Endothelial cell of umbilical vein (primary cell): ENCODE measurements around the gene RNU6-9. TPM values are rescaled to one million over a fixed set of nuclear protein-coding genes. Genes with fewer than 3 reads are reported as not detected.

Source experiments
- BruUV-seq: library from RNA; stranded (reverse); fragments of 400-500 nt; replicated peaks from 2 replicates; lab custom pipeline; 2021; lab: Mats Ljungman, UMichigan
- CTCF ChIA-PET: fragments of 300-600, 350-600 bp; sonication (Branson Sonifier 250); formaldehyde crosslinking; loops from one replicate; lab custom pipeline; 2021; ENCODE audit warnings: antibody characterized with exemption, inconsistent platforms; lab: Charles Lee
- POLR2A ChIA-PET: fragments of 300-600, 350-600 bp; sonication (Branson Sonifier 250); formaldehyde crosslinking; loops from one replicate; lab custom pipeline; 2021; ENCODE audit warnings: antibody characterized with exemption, inconsistent platforms; lab: Charles Lee
- DNase-seq: peaks from one replicate; pipeline ENCODE4 v3.0.0-alpha.2; 2011; ENCODE audit warnings: low read depth, low spot score
- FAIRE-seq: peaks from 2 replicates; lab custom pipeline; 2011; peaks lifted over from hg19 to GRCh38; lab: Jason Lieb, UNC
- H2AFZ ChIP-seq: 2 replicates; pipeline ENCODE4 v1.6.0; 2012; ENCODE audit warnings: low read depth, low read length, control low read depth, inconsistent platforms
- H3K27ac ChIP-seq: 2 replicates; pipeline ENCODE4 v1.5.1; 2011; ENCODE audit warnings: low read depth, mild to moderate bottlenecking, control low read depth, low read length, moderate library complexity; ENCODE audit not compliant: insufficient read depth
- H3K27me3 ChIP-seq, 2 experiments: 2 replicates each; pipeline versions ENCODE4 v1.6.0 to v1.6.1; 2011; ENCODE audit warnings: low read length in 2 of 2, mixed read lengths in 1 of 2; ENCODE audit not compliant: control insufficient read depth in 2 of 2, insufficient read depth in 2 of 2
- H3K36me3 ChIP-seq, 2 experiments: 2 replicates in 1 of 2; 3 replicates in 1 of 2; pipeline ENCODE4 v1.5.1; 2011; ENCODE audit warnings: low read length in 2 of 2, mild to moderate bottlenecking in 1 of 2, moderate library complexity in 1 of 2; ENCODE audit not compliant: control insufficient read depth in 2 of 2, insufficient read depth in 2 of 2; ENCODE audit errors: extremely low read depth in 1 of 2
- H3K4me1 ChIP-seq: 3 replicates; pipeline ENCODE4 v1.5.1; 2011; ENCODE audit warnings: mild to moderate bottlenecking, low read length; ENCODE audit not compliant: control insufficient read depth, insufficient read depth; ENCODE audit errors: extremely low read depth
- H3K4me2 ChIP-seq: 2 replicates; pipeline ENCODE4 v1.6.1; 2011; ENCODE audit warnings: low read length, control low read depth, mixed read lengths; ENCODE audit not compliant: insufficient read depth
- H3K4me3 ChIP-seq, 3 experiments: fragments of 200-600 bp in 1 of 3; sonication (generic), shearing (Covaris generic) in 1 of 3; replicated peaks in 1 of 3; 2 replicates each; pipeline ENCODE4 v1.5.1; 2011 to 2016; ENCODE audit warnings: control low read depth in 3 of 3, low read length in 3 of 3, mild to moderate bottlenecking in 2 of 3, inconsistent platforms in 1 of 3, low read depth in 1 of 3, moderate library complexity in 1 of 3; ENCODE audit not compliant: insufficient read depth in 1 of 3
- H3K79me2 ChIP-seq: 2 replicates; pipeline ENCODE4 v1.6.0; 2012; ENCODE audit warnings: low read length, inconsistent platforms; ENCODE audit not compliant: control insufficient read depth, insufficient read depth
- H3K9ac ChIP-seq: replicated peaks from 2 replicates; pipeline ENCODE3; 2011; ENCODE audit warnings: low read length, control low read depth; ENCODE audit not compliant: insufficient read depth; ENCODE audit errors: extremely low read depth
- H3K9me1 ChIP-seq: replicated peaks from 3 replicates; pipeline ENCODE4 v1.6.0; 2011; ENCODE audit warnings: mild to moderate bottlenecking, low read length; ENCODE audit not compliant: control insufficient read depth, insufficient read depth; ENCODE audit errors: extremely low read depth
- H3K9me3 ChIP-seq: replicated peaks from 2 replicates; pipeline ENCODE4 v1.5.1; 2012; ENCODE audit warnings: low read length, inconsistent platforms; ENCODE audit not compliant: control insufficient read depth, insufficient read depth
- H4K20me1 ChIP-seq: replicated peaks from 2 replicates; pipeline ENCODE3; 2011; ENCODE audit warnings: mild to moderate bottlenecking, low read length; ENCODE audit not compliant: control insufficient read depth, insufficient read depth; ENCODE audit errors: extremely low read depth
- EZH2 ChIP-seq: IDR thresholded peaks from 2 replicates; pipeline ENCODE4 v1.6.1; 2012; ENCODE audit warnings: borderline replicate concordance, low read depth, mild to moderate bottlenecking, moderate library complexity, low read length, inconsistent platforms; ENCODE audit not compliant: severe bottlenecking
- FOS ChIP-seq: IDR thresholded peaks from 2 replicates; pipeline ENCODE4 v1.6.1; 2011; ENCODE audit warnings: mild to moderate bottlenecking, low read length, moderate library complexity, borderline replicate concordance; ENCODE audit not compliant: insufficient read depth
- GATA2 ChIP-seq: IDR thresholded peaks from 2 replicates; pipeline ENCODE4 v1.7.0; 2011; ENCODE audit warnings: low read depth, mild to moderate bottlenecking, moderate library complexity, mixed read lengths, low read length; ENCODE audit not compliant: insufficient read length, insufficient read depth
- JUN ChIP-seq: IDR thresholded peaks from 2 replicates; pipeline ENCODE4 v1.6.1; 2011; ENCODE audit warnings: borderline replicate concordance, low read depth; ENCODE audit not compliant: insufficient read length, insufficient read depth
- MYC ChIP-seq: IDR thresholded peaks from one replicate; pipeline ENCODE4 v1.6.1; 2011; ENCODE audit warnings: mild to moderate bottlenecking, low read depth, low read length
- POLR2A ChIP-seq: IDR thresholded peaks from 2 replicates; pipeline ENCODE4 v1.6.1; 2012; ENCODE audit warnings: low read depth, mild to moderate bottlenecking, control low read depth, low read length
- POLR2AphosphoS5 ChIP-seq: IDR thresholded peaks from 2 replicates; pipeline ENCODE4 v1.6.1; 2012; ENCODE audit warnings: low read depth, mild to moderate bottlenecking, control low read depth, low read length, moderate library complexity; ENCODE audit not compliant: insufficient read depth
- dilution Hi-C: fragments of 300-500 bp; cut with MboI; formaldehyde crosslinking; loops from one replicate; pipeline ENCODE4 v1.15.0; 2019; ENCODE audit warnings: low sequenced_read_pairs; ENCODE audit not compliant: extremely low pct_ligation_motif_present
- intact Hi-C: fragments of 100-400 bp; cut with micrococcal nuclease; formaldehyde crosslinking; loops from one replicate; pipeline ENCODE4 v1.10.0; 2022
- polyA plus RNA-seq, 4 experiments: library from polyadenylated mRNA; depleted of rRNA in 3 of 4; stranded (reverse) in 3 of 4; unstranded in 1 of 4; fragments of >200 nt; gene quantifications; 2 replicates each; pipeline versions ENCODE4 v1.2.1 to v1.2.3, GENCODE V29; 2011 to 2012; ENCODE audit warnings: missing spikeins in 1 of 4
- total RNA-seq: library from RNA; stranded (reverse); gene quantifications from 2 replicates; pipeline ENCODE4 v1.2.3, GENCODE V29; 2021
- TF ChIP-seq, protein P1 (sequence below): IDR thresholded peaks from 2 replicates; pipeline ENCODE4 v1.6.1; 2011; ENCODE audit not compliant: insufficient read depth, insufficient read length
- TF ChIP-seq, protein P2 (sequence below), 2 donors: IDR thresholded peaks; 1 replicate in 1 of 2; 2 replicates in 1 of 2; pipeline ENCODE4 v1.5.1; 2011; ENCODE audit warnings: low read length in 2 of 2, mild to moderate bottlenecking in 2 of 2, moderate library complexity in 2 of 2, control low read depth in 1 of 2, inconsistent platforms in 1 of 2, low read depth in 1 of 2; ENCODE audit not compliant: insufficient read depth in 1 of 2; ENCODE audit errors: extremely low read depth in 1 of 2

The RNU6-9 gene
- total and polyA plus RNA-seq, 2 donors (not counting 3 experiments of a cell fraction or from before 2014, with no cell fraction given): not detected

GRCh38 chr19:938233-938923 is 45.1 kb downstream of the RNU6-9 start:
- DNase-seq (no peak), FAIRE-seq (no peak)
- dilution Hi-C loops: no loop called here
- TF ChIP-seq GATA2: no peak
- no peak for TF ChIP-seq MYC
- TF ChIP-seq POLR2AphosphoS5: no peak
- no peak for TF ChIP-seq FOS
- TF ChIP-seq, protein P1, sequence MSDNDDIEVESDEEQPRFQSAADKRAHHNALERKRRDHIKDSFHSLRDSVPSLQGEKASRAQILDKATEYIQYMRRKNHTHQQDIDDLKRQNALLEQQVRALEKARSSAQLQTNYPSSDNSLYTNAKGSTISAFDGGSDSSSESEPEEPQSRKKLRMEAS: no peak
- TF ChIP-seq POLR2A: no peak
- no peak for TF ChIP-seq EZH2
- TF ChIP-seq, protein P2, sequence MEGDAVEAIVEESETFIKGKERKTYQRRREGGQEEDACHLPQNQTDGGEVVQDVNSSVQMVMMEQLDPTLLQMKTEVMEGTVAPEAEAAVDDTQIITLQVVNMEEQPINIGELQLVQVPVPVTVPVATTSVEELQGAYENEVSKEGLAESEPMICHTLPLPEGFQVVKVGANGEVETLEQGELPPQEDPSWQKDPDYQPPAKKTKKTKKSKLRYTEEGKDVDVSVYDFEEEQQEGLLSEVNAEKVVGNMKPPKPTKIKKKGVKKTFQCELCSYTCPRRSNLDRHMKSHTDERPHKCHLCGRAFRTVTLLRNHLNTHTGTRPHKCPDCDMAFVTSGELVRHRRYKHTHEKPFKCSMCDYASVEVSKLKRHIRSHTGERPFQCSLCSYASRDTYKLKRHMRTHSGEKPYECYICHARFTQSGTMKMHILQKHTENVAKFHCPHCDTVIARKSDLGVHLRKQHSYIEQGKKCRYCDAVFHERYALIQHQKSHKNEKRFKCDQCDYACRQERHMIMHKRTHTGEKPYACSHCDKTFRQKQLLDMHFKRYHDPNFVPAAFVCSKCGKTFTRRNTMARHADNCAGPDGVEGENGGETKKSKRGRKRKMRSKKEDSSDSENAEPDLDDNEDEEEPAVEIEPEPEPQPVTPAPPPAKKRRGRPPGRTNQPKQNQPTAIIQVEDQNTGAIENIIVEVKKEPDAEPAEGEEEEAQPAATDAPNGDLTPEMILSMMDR (IDR thresholded peaks at IDR 0.05; ENCODE audit: extremely low read depth in 1 of 2, insufficient read depth in 1 of 2, low read depth in 1 of 2, low read length in 2 of 2): no peak
- no peak for TF ChIP-seq JUN
- Histone ChIP-seq H3K4me1 (peaks cover 30% of the 10 kb centered on the region), H3K4me3 (no peak overlapping the region), H3K9me1 (no peaks in the 10 kb centered on the region), H3K27ac (no peak overlapping the region), H3K4me2 (no peak overlapping the region), H4K20me1 (no peaks in the 10 kb centered on the region), H3K9me3 (no peaks in the 10 kb centered on the region), H2AFZ (no peak overlapping the region), H3K9ac (no peak overlapping the region), H3K36me3 (no peaks in the 10 kb centered on the region), H3K27me3 (no peaks in the 10 kb centered on the region), H3K79me2 (peaks cover 2% of the 10 kb centered on the region)
- CTCF ChIA-PET: interaction anchor here (1.1 kb wide), 1 partner anchor 14 kb away, joined by 3 read pairs; no protein-coding TSS in a partner anchor
- no TSS peak for BruUV-seq
- POLR2A ChIA-PET: no interaction called here
- intact Hi-C loops: loop anchor here (10.0 kb wide), 1 partner anchor 166 kb away; the partner anchor contains the start of gene GPX4
